Sigmoid colon (tissue), 7 donors: ENCODE data around the gene GAL3ST2. TPM values are rescaled to one million over a fixed set of nuclear protein-coding genes. Genes with fewer than 3 reads are reported as not detected.

Source experiments
- DNase-seq: peaks from one replicate; pipeline ENCODE4 v3.0.0-alpha.2; 2019
- H3K27ac ChIP-seq, 4 donors: fragments of 200-600 bp; sonication (generic); one replicate each; pipeline ENCODE4 v1.5.1; 2016 to 2019; ENCODE audit warnings: mild to moderate bottlenecking in 1 of 4
- H3K27me3 ChIP-seq, 3 donors: fragments of 200-600 bp; sonication (generic); one replicate each; pipeline ENCODE4 v1.5.1; 2019; ENCODE audit warnings: mild to moderate bottlenecking in 1 of 3
- H3K36me3 ChIP-seq, 4 donors: fragments of 200-600 bp; sonication (generic); one replicate each; pipeline ENCODE4 v1.5.1; 2016 to 2019
- H3K4me1 ChIP-seq, 4 donors: fragments of 200-600 bp; sonication (generic); one replicate each; pipeline ENCODE4 v1.5.1; 2017 to 2019
- H3K4me3 ChIP-seq, 4 donors: fragments of 200-600 bp; sonication (generic); one replicate each; pipeline ENCODE4 v1.5.1; 2017 to 2019; ENCODE audit warnings: mild to moderate bottlenecking in 2 of 4, moderate library complexity in 1 of 4
- H3K9me3 ChIP-seq, 4 donors: fragments of 200-600 bp in 3 of 4; sonication (generic) in 3 of 4; one replicate each; pipeline versions ENCODE4 v1.5.1 to v1.6.1; 2013 to 2019
- EP300 ChIP-seq, 4 donors: sonication (generic); formaldehyde crosslinking; IDR thresholded peaks; one replicate each; pipeline ENCODE4 v1.6.1; 2017; ENCODE audit warnings: antibody characterized with exemption in 4 of 4
- POLR2A ChIP-seq, 2 donors: fragments of 450-650 bp; IDR thresholded peaks; one replicate each; pipeline ENCODE4 v1.6.1; 2016; ENCODE audit warnings: antibody characterized with exemption in 2 of 2, mild to moderate bottlenecking in 2 of 2, moderate library complexity in 2 of 2
- POLR2AphosphoS5 ChIP-seq, 4 donors: sonication (generic); formaldehyde crosslinking; IDR thresholded peaks; one replicate each; pipeline ENCODE4 v1.6.1; 2017; ENCODE audit warnings: antibody characterized with exemption in 4 of 4
- WGBS, 2 donors: extraction: QIAGEN DNeasy Blood & Tissue Kit; methylation state at CpG; one replicate each; pipeline ENCODE4 v1.1.7; 2013; 5-methylcytosine and 5-hydroxymethylcytosine counted together
- intact Hi-C: fragments of 100-400 bp; cut with DNase I; formaldehyde crosslinking; loops from one replicate; pipeline ENCODE4 v1.15.1; 2023
- polyA plus RNA-seq, 3 donors: library from polyadenylated mRNA; stranded (reverse); fragments of 200-250 nt; gene quantifications; one replicate each; pipeline ENCODE4 v1.2.3, GENCODE V29; 2013
- total RNA-seq, 4 donors: library from RNA; depleted of rRNA; stranded (reverse); fragments of >200 nt; gene quantifications; one replicate each; pipeline ENCODE4 v1.1.0, GENCODE V29; 2016
- TF ChIP-seq, protein P1 (sequence below), 4 experiments: fragments of 450-650 bp in 3 of 4; fragments of 200-600 bp in 1 of 4; IDR thresholded peaks; one replicate each; pipeline ENCODE4 v1.5.1; 2016 to 2019; ENCODE audit warnings: antibody characterized with exemption in 4 of 4, mild to moderate bottlenecking in 3 of 4, moderate library complexity in 2 of 4
- donor health status: healthy with polysubstance abuse.
- donor health status: Bipolar disorder and iron deficiency.
- donor health status: healthy.

GAL3ST2 gene
- total and polyA plus RNA-seq, 7 donors = 0.33 to 13.6 (median 3.0) TPM; not detected in 2

GRCh38 chr2:241736111-241736510 is 40.5 kb upstream of the GAL3ST2 start:
- H3K4me1 ChIP-seq = peaks cover 0 to 22% (median 12%) of the 10 kb centered on the region in 4 donors
- no peaks in the 10 kb centered on the region for H3K27me3 ChIP-seq
- no peak for DNase-seq
- peaks cover 0 to 14% (median 0%) of the 10 kb centered on the region in 4 donors for H3K36me3 ChIP-seq
- intact Hi-C loops = no loop called here
- no peak overlapping the region for H3K27ac ChIP-seq
- WGBS, 2 donors = 64 to 80% methylated on average over 3 of the region's 3 CpGs
- TF ChIP-seq POLR2AphosphoS5 (IDR thresholded peaks at IDR 0.05) (no peak), EP300 (IDR thresholded peaks at IDR 0.05) (no peak), POLR2A (IDR thresholded peaks at IDR 0.05) (no peak)
- TF ChIP-seq, protein P1, sequence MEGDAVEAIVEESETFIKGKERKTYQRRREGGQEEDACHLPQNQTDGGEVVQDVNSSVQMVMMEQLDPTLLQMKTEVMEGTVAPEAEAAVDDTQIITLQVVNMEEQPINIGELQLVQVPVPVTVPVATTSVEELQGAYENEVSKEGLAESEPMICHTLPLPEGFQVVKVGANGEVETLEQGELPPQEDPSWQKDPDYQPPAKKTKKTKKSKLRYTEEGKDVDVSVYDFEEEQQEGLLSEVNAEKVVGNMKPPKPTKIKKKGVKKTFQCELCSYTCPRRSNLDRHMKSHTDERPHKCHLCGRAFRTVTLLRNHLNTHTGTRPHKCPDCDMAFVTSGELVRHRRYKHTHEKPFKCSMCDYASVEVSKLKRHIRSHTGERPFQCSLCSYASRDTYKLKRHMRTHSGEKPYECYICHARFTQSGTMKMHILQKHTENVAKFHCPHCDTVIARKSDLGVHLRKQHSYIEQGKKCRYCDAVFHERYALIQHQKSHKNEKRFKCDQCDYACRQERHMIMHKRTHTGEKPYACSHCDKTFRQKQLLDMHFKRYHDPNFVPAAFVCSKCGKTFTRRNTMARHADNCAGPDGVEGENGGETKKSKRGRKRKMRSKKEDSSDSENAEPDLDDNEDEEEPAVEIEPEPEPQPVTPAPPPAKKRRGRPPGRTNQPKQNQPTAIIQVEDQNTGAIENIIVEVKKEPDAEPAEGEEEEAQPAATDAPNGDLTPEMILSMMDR (IDR thresholded peaks at IDR 0.05) = no peak
- no peaks in the 10 kb centered on the region for H3K9me3 ChIP-seq
- peak overlapping the region in 1 of 4 donors; percentile 66 for H3K4me3 ChIP-seq

- Histone ChIP-seq H3K4me3 (no peak overlapping the region), H3K4me1 (peaks cover 0 to 22% (median 12%) of the 10 kb centered on the region in 4 donors), H3K27me3 (no peaks in the 10 kb centered on the region), H3K27ac (no peak overlapping the region), H3K9me3 (no peaks in the 10 kb centered on the region), H3K36me3 (peaks cover 0 to 18% (median 0%) of the 10 kb centered on the region in 4 donors)
- 96% methylated on average over 17 of the region's 17 CpGs for WGBS, 2 donors
- TF ChIP-seq POLR2AphosphoS5 (IDR thresholded peaks at IDR 0.05) (no peak), POLR2A (IDR thresholded peaks at IDR 0.05) (no peak), EP300 (IDR thresholded peaks at IDR 0.05) (no peak)
- TF ChIP-seq, protein P1 (IDR thresholded peaks at IDR 0.05) = no peak
- no peak for DNase-seq
- intact Hi-C loops = no loop called here
These were observed 38.5 kb upstream of the GAL3ST2 start for GRCh38 chr2:241738040-241738686.

DNA sequence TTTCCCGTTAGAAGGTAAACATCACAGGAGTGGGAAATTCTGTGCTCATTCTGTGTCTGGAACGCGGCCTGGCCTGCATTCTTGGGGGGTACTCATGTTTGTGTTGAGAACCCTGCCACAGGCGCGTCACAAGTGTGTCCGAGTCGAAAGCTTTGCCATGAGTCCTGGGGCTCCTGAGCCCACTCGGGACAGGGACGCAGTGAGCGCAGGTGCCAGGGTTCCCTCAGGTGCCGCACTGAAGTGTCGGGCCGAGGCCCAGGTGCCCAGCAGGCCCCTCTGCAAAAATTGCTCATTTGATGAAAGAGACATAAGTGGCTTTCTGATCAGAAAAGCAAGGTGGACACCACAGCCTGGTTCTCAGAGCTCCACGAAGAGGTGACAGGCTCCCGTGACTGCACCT is 37.4 kb upstream of the GAL3ST2 start:
- H3K4me1 ChIP-seq = peaks cover 0 to 12% (median 7%) of the 10 kb centered on the region in 4 donors
- no peaks in the 10 kb centered on the region for H3K9me3 ChIP-seq
- no peak for DNase-seq
- H3K36me3 ChIP-seq = peaks cover 0 to 28% (median 4%) of the 10 kb centered on the region in 4 donors
- H3K4me3 ChIP-seq = no peak overlapping the region
- no peak overlapping the region for H3K27ac ChIP-seq
- 95 to 97% methylated on average over 15 of the region's 15 CpGs for WGBS, 2 donors
- TF ChIP-seq EP300 (IDR thresholded peaks at IDR 0.05) = no peak
- TF ChIP-seq POLR2A (IDR thresholded peaks at IDR 0.05) = no peak
- TF ChIP-seq, protein P1 (IDR thresholded peaks at IDR 0.05) = no peak
- intact Hi-C loops = no loop called here
- no peaks in the 10 kb centered on the region for H3K27me3 ChIP-seq

GRCh38 chr2:241739651-241740050 is 37.0 kb upstream of the GAL3ST2 start:
- Histone ChIP-seq H3K9me3 (no peaks in the 10 kb centered on the region), H3K27ac (no peak overlapping the region), H3K27me3 (no peaks in the 10 kb centered on the region), H3K4me3 (no peak overlapping the region), H3K4me1 (peaks cover 0 to 12% (median 6%) of the 10 kb centered on the region in 4 donors), H3K36me3 (peaks cover 0 to 33% (median 8%) of the 10 kb centered on the region in 4 donors)
- DNase-seq = no peak
- TF ChIP-seq POLR2AphosphoS5 (IDR thresholded peaks at IDR 0.05) (no peak), EP300 (IDR thresholded peaks at IDR 0.05) (no peak), POLR2A (IDR thresholded peaks at IDR 0.05) (no peak)
- TF ChIP-seq, protein P1 (IDR thresholded peaks at IDR 0.05) = no peak
- intact Hi-C loops = no loop called here
- WGBS, 2 donors = 78 to 86% methylated on average over 12 of the region's 12 CpGs
